SU-DHL-6 (cell line): ENCODE data around the gene CELF5.

ENCODE experiments used
- H2AFZ ChIP-seq: fragments of 200-600 bp; sonication (generic); 2 replicates; pipeline ENCODE4 v1.6.1; 2014; ENCODE audit warnings: low read depth, mild to moderate bottlenecking, moderate library complexity, mixed read lengths, antibody characterized with exemption, low read length; ENCODE audit not compliant: severe bottlenecking
- H3F3A ChIP-seq: fragments of 200-600 bp; shearing (Covaris generic); 2 replicates; pipeline ENCODE4 v1.6.0; 2016; ENCODE audit warnings: antibody characterized with exemption, mild to moderate bottlenecking; ENCODE audit not compliant: insufficient read depth
- H3K27ac ChIP-seq: fragments of 200-600 bp; sonication (generic); 2 replicates; pipeline ENCODE4 v1.5.1; 2016; ENCODE audit warnings: low read depth, mild to moderate bottlenecking, low read length, moderate library complexity, mixed read lengths
- H3K27me3 ChIP-seq: fragments of 200-600 bp; sonication (generic), shearing (Covaris generic); 2 replicates; pipeline ENCODE4 v1.6.0; 2014; ENCODE audit warnings: mild to moderate bottlenecking, low read length
- H3K36me3 ChIP-seq: fragments of 200-600 bp; sonication (generic); 2 replicates; pipeline ENCODE4 v1.6.1; 2014; ENCODE audit warnings: mild to moderate bottlenecking, low read length, mixed read lengths
- H3K4me2 ChIP-seq: fragments of 300-600, 200-600 bp; shearing (Covaris generic), sonication (generic); 2 replicates; pipeline ENCODE4 v1.6.0; 2014; ENCODE audit warnings: low read length, low read depth, mild to moderate bottlenecking; ENCODE audit not compliant: poor library complexity, severe bottlenecking
- H3K4me3 ChIP-seq: fragments of 200-600 bp; sonication (generic); 2 replicates; pipeline ENCODE4 v1.5.1; 2014; ENCODE audit warnings: antibody characterized with exemption, low read length, mild to moderate bottlenecking, mixed read lengths; ENCODE audit not compliant: insufficient read depth, poor library complexity, severe bottlenecking
- H3K79me2 ChIP-seq: fragments of 200-600 bp; sonication (generic); 2 replicates; pipeline ENCODE4 v1.6.1; 2014; ENCODE audit warnings: mild to moderate bottlenecking, low read length, moderate library complexity; ENCODE audit not compliant: insufficient read depth
- H3K9ac ChIP-seq: fragments of 200-600 bp; sonication (generic); 2 replicates; pipeline ENCODE4 v1.7.0; 2014; ENCODE audit warnings: mild to moderate bottlenecking, low read length
- H3K9me2 ChIP-seq: fragments of 200-600 bp; sonication (generic); replicated peaks from 2 replicates; pipeline ENCODE4 v1.6.1; 2014; ENCODE audit warnings: low read length; ENCODE audit not compliant: insufficient read depth
- H3K9me3 ChIP-seq: fragments of 200-600 bp; sonication (generic); 2 replicates; pipeline ENCODE4 v1.6.1; 2014; ENCODE audit warnings: low read length, mixed read lengths; ENCODE audit not compliant: insufficient read depth
- H4K20me1 ChIP-seq: fragments of 200-600 bp; sonication (generic); 2 replicates; pipeline ENCODE4 v1.6.1; 2014; ENCODE audit warnings: low read depth, mild to moderate bottlenecking, antibody characterized with exemption, low read length, moderate library complexity, mixed read lengths
- CTCF ChIP-seq: fragments of 200-600 bp; sonication (generic); IDR thresholded peaks from one replicate; pipeline ENCODE4 v1.5.1; 2017; ENCODE audit warnings: antibody characterized with exemption, mild to moderate bottlenecking, low read length, moderate library complexity; ENCODE audit not compliant: insufficient read depth, poor library complexity, severe bottlenecking
- EZH2phosphoT487 ChIP-seq: fragments of 200-600 bp; sonication (generic), shearing (Covaris generic); conservative IDR thresholded peaks from 2 replicates; pipeline ENCODE4 v1.6.1; 2018; ENCODE audit warnings: mild to moderate bottlenecking, antibody characterized with exemption, low read length, moderate library complexity, mixed read lengths

CELF5 gene

DNA sequence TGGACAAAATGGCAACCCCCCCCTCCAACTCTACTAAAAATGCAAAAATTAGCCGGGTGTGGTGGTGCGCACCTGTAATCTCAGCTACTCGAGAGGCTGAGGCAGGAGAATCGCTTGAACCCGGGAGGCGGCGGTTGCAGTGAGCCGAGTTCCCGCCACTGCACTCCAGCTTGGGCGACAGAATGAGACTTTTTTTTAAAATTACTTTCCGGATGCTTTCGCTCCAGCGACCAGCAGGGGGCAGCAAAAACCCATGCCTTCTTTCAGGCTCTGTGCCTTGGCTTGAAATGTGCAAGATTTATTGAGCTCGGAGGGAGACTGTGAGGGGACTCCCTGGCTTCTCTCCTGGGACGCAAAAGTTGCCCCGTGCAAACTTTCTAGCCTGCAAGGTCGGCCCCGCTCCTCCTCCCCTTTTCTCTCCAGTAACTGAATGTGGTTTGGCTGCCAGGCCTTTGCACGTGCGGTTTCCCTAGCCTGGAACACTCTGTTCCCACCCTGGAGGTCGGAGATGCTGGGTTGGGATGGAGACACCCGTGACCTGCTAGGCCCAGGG lies 80.5 kb downstream of the CELF5 start:
- Histone ChIP-seq H3K4me3 (no peak overlapping the region), H3K4me2 (no peak overlapping the region), H3K27ac (no peak overlapping the region), H4K20me1 (no peaks in the 10 kb centered on the region), H3K9ac (no peak overlapping the region), H3F3A (no peaks in the 10 kb centered on the region), H3K27me3 (no peaks in the 10 kb centered on the region), H3K9me2 (no peaks in the 10 kb centered on the region), H2AFZ (no peak overlapping the region), H3K9me3 (no peaks in the 10 kb centered on the region), H3K79me2 (no peaks in the 10 kb centered on the region), H3K36me3 (no peaks in the 10 kb centered on the region)
- TF ChIP-seq CTCF (peak; percentile 45), EZH2phosphoT487 (no peak)

- no peak for TF ChIP-seq CTCF
- no peak for TF ChIP-seq EZH2phosphoT487
- Histone ChIP-seq H3K9me3 (no peaks in the 10 kb centered on the region), H3K4me3 (no peak overlapping the region), H3K36me3 (no peaks in the 10 kb centered on the region), H3K27ac (no peak overlapping the region), H3F3A (no peaks in the 10 kb centered on the region), H3K79me2 (no peaks in the 10 kb centered on the region), H3K4me2 (no peak overlapping the region), H2AFZ (no peak overlapping the region), H4K20me1 (no peaks in the 10 kb centered on the region), H3K27me3 (no peaks in the 10 kb centered on the region), H3K9me2 (no peaks in the 10 kb centered on the region), H3K9ac (no peak overlapping the region)
These were observed 85.3 kb downstream of the CELF5 start for GRCh38 chr19:3309724-3310123.

DNA sequence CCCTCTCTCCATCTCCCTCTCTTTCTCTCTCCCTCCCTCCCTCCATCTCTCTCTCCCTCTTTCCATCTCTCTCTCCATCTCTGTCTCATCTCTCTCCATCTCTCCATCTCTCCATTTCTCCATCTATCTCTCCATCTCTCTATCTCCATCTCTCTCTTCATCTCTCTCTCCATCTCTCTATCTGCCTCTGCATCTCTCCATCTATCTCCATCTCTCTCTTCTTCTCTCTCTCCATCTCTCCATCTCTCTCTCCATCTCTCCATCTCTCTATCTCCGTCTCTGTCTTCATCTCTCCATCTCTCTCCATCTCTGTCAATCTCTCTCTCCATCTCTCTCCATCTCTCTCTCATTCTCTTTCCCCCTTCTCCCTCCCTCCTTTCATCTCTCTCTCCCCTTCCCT lies 85.8 kb downstream of the CELF5 start:
- Histone ChIP-seq H3K27ac (no peak overlapping the region), H3F3A (no peaks in the 10 kb centered on the region), H3K79me2 (no peaks in the 10 kb centered on the region), H3K36me3 (no peaks in the 10 kb centered on the region), H3K4me3 (no peak overlapping the region), H3K9me3 (no peaks in the 10 kb centered on the region), H3K27me3 (no peaks in the 10 kb centered on the region), H4K20me1 (no peaks in the 10 kb centered on the region), H3K9me2 (no peaks in the 10 kb centered on the region), H2AFZ (no peak overlapping the region), H3K9ac (no peak overlapping the region), H3K4me2 (no peak overlapping the region)
- no peak for TF ChIP-seq CTCF
- no peak for TF ChIP-seq EZH2phosphoT487
